BJ (cell line): ENCODE results near the gene HHLA2. TPM values are rescaled to one million over a fixed set of nuclear protein-coding genes. Genes with fewer than 3 reads are reported as not detected.

Source experiments
- CTCF ChIA-PET: fragments of 350-600 bp; formaldehyde crosslinking; extraction: SDS; loops from one replicate; lab custom pipeline; 2021; ENCODE audit warnings: antibody characterized with exemption, inconsistent platforms; lab: Yijun Ruan, JAX
- POLR2A ChIA-PET: fragments of 300-600 bp; sonication (Branson Sonifier 250); formaldehyde crosslinking; extraction: SDS; loops from one replicate; lab custom pipeline; 2021; ENCODE audit warnings: antibody characterized with exemption; lab: Charles Lee
- DNase-seq: peaks from one replicate; pipeline ENCODE4 v3.0.0-alpha.2; 2011; ENCODE audit warnings: low read depth
- H3K27me3 ChIP-seq: 2 replicates; pipeline ENCODE4 v1.6.0; 2011; ENCODE audit warnings: low read length; ENCODE audit not compliant: control insufficient read depth, insufficient read depth
- H3K36me3 ChIP-seq: 2 replicates; pipeline ENCODE4 v1.5.1; 2011; ENCODE audit warnings: low read length; ENCODE audit not compliant: control insufficient read depth, insufficient read depth
- H3K4me3 ChIP-seq: 2 replicates; pipeline ENCODE4 v1.5.1; 2011; ENCODE audit warnings: low read depth, mild to moderate bottlenecking, control low read depth, low read length
- CTCF ChIP-seq: IDR thresholded peaks from 2 replicates; pipeline ENCODE4 v1.5.1; 2011; ENCODE audit warnings: low read depth, mild to moderate bottlenecking, control low read depth, inconsistent platforms, low read length, moderate library complexity; ENCODE audit not compliant: insufficient read depth
- polyA plus RNA-seq: library from polyadenylated mRNA; depleted of rRNA; stranded (reverse); fragments of >200 nt; gene quantifications from 2 replicates; pipeline ENCODE4 v1.2.3, GENCODE V29; 2011

Gene HHLA2
- polyA plus RNA-seq, 1 experiment, result not detected

DNA sequence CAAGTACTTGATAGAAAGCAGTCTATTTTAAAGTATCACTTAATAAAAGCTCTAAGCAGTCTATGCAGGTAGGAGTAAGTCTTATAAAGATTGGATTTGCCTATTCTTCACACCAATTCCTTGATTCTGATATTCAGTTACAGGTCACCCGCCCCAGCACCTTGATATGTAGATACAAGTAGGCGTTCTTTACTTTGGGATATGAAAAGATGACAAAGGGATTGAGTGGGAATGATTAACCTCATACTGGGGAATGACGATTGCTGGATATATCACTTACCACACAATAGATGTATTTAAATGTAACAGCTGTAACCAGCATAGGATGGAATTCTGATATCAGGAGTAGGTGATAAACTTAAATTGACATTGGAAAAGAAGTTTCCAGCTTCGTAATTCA, 47.1 kb downstream of the HHLA2 start:
- CTCF ChIA-PET, result interaction anchor here (0.6 kb wide), 1 partner anchor 526 kb away, joined by 3 read pairs; no protein-coding TSS in a partner anchor
- TF ChIP-seq CTCF, result no peak
- Histone ChIP-seq H3K27me3 (no peaks in the 10 kb centered on the region), H3K4me3 (no peak overlapping the region), H3K36me3 (no peaks in the 10 kb centered on the region)
- POLR2A ChIA-PET, result no interaction called here
- DNase-seq, result no peak

DNA sequence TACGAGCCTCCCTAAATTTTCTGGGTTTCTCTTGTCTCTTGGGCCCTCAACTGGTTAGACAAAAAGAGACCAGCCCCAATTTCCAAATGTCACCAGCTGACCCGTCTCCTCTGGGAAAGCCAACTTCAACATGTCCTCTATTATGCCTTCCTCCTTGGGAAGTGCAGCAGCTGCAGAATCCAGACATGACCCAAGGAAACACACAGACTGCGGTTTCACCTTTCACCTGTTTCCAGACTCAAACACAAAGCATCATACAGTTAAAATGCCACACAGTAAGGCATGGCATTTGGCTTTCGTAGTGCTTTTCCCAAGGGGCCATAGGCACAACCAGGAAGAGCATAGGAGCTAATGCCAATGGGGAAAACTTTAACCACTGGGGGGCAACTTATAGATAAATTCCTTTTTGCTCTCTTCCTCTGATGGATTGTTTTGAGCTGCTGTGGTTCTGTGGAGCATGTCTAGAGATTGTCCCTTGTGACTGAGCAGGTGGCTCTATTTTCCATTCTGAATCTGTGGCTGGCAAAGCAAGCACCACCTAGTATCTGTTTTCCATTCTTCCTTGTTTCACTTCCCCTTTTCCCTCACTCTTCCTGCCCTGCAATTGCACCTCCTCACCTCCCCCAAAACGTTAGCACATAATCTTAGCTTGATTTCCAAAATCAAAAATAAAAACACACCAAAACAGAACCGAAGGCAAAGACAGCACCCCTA, 49.3 kb downstream of the HHLA2 start:
- POLR2A ChIA-PET, result no interaction called here
- CTCF ChIA-PET, result interaction anchor here (1.3 to 2.1 kb wide), 2 partner anchors 12 to 27 kb away, joined by 4 to 5 read pairs; no protein-coding TSS in a partner anchor
- Histone ChIP-seq H3K36me3 (no peaks in the 10 kb centered on the region), H3K4me3 (no peak overlapping the region), H3K27me3 (no peaks in the 10 kb centered on the region)
- DNase-seq, result no peak
- TF ChIP-seq CTCF, result no peak

GRCh38 chr3:108346301-108347227, 50.2 kb downstream of the HHLA2 start:
- POLR2A ChIA-PET, result no interaction called here
- CTCF ChIA-PET, result interaction anchor here (1.3 to 2.1 kb wide), 2 partner anchors 11 to 28 kb away, joined by 4 to 5 read pairs; no protein-coding TSS in a partner anchor

GRCh38 chr3:108352176-108352575, 55.8 kb downstream of the HHLA2 start:
- CTCF ChIA-PET, result no interaction called here
- Histone ChIP-seq H3K27me3 (peaks cover 2% of the 10 kb centered on the region; the same call in 1 of the 2 replicates), H3K4me3 (no peak overlapping the region), H3K36me3 (no peaks in the 10 kb centered on the region)
- no peak for TF ChIP-seq CTCF
- POLR2A ChIA-PET, result no interaction called here
- no peak for DNase-seq

More at GRCh38 chr3:108346301-108347227, 50.2 kb downstream of the HHLA2 start:
- H3K36me3 ChIP-seq, result no peaks in the 10 kb centered on the region
- TF ChIP-seq CTCF, result no peak
- no peaks in the 10 kb centered on the region for H3K27me3 ChIP-seq
- no peak overlapping the region for H3K4me3 ChIP-seq
- no peak for DNase-seq

GRCh38 chr3:108354562-108354961, 58.2 kb downstream of the HHLA2 start:
- no peak overlapping the region for H3K4me3 ChIP-seq
- CTCF ChIA-PET, result interaction anchor here (1.1 kb wide), 1 partner anchor 513 kb away, joined by 3 read pairs; no protein-coding TSS in a partner anchor
- peaks cover 2% of the 10 kb centered on the region; the same call in 1 of the 2 replicates for H3K27me3 ChIP-seq
- TF ChIP-seq CTCF, result no peak
- POLR2A ChIA-PET, result no interaction called here
- DNase-seq, result no peak
- H3K36me3 ChIP-seq, result no peaks in the 10 kb centered on the region
